ELF-1 (cell line): ENCODE measurements around the gene KATNAL2.

Experiments
- DNase-seq: peaks from one replicate; pipeline ENCODE4 v3.0.0-alpha.2; 2016; ENCODE audit warnings: low read depth, low spot score

KATNAL2 gene

GRCh38 chr18:47110492-47111274, 193.3 kb downstream of the KATNAL2 start:
- no peak for DNase-seq

- DNase-seq: no peak
These were observed 196.6 kb downstream of the KATNAL2 start for GRCh38 chr18:47113796-47114540.

DNA sequence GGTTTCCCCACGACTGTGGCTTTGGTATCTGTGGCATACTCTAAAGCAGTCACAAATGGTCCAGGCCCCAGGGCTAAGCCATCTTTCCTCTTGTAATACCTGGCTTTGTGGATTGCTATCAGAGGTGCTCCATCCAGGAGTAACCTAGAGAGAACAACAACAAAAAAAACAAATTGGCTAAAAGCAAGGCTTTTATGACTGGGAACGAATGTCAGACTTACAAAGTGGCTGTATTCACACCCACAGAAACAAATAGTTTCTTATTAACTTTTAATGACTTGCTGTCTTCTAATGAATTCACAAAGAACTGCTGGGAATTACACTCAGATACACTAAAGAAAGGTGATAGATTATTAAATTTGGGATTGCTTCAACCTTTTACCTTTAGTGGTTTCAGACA, 197.8 kb downstream of the KATNAL2 start:
- no peak for DNase-seq

- DNase-seq: no peak
These were observed 201.6 kb downstream of the KATNAL2 start for GRCh38 chr18:47118981-47119380.

- DNase-seq: no peak
These were observed 203.0 kb downstream of the KATNAL2 start for GRCh38 chr18:47120428-47120827.

GRCh38 chr18:47121146-47121545, 203.7 kb downstream of the KATNAL2 start:
- no peak for DNase-seq

- no peak for DNase-seq
These were observed 223.9 kb downstream of the KATNAL2 start for GRCh38 chr18:47141289-47141688.

DNA sequence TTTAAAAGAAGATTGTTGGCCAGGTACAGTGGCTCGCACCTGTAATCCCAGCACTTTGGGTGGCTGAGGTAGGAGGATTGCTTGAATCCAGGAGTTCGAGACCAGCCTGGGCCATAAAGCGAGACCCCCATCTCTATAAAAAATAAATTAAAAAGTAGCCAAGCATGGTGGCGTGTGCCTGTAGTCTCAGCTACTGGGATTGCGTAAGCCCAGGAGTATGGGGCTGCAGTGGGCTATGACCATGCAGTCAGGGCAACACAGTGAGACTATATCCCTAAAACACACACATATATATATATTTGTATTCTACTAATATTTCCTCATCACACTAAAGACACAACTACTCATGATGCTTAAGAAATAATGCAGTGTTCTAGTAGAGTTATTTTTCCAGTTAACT, 225.8 kb downstream of the KATNAL2 start:
- DNase-seq: no peak

DNA sequence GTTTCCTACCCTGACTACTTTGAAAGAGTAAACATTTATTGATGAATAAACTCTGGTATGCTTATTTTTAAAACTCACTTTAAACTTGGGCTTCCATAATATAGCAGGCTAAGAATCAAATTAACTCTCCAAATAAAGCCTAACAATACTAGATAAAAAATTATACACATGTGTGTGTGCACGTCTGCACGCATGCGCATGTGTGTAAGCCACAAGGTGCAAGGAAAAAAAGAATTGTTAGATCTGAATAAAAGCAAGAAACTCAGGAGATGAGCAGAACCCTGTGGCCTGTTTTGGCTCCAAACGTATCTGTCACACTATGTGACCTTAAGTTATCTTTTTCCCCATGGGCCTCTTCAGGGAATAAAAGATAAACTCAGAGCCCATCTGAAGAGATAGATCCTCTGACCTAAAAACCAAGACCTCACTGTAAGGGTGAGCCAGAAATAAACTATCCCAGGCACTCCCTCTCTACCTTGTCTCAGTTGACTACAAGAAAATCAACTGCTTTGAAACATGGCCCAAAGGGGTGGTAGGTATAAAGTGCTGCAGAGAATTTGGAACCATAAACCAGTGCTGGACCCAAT, 226.6 kb downstream of the KATNAL2 start:
- DNase-seq: no peak

- no peak for DNase-seq
These were observed 228.8 kb downstream of the KATNAL2 start for GRCh38 chr18:47146206-47146605.

- DNase-seq: no peak
These were observed 232.1 kb downstream of the KATNAL2 start for GRCh38 chr18:47149457-47150028.

- DNase-seq: peak; percentile 89
These were observed 232.8 kb downstream of the KATNAL2 start, which contains the start of gene HDHD2 for GRCh38 chr18:47150029-47150823. Gene HDHD2 (minus strand): TSS chr18:47150500. CDS start chr18:47136439, 14,061 bp downstream.

- DNase-seq: no peak
These were observed 233.5 kb downstream of the KATNAL2 start for GRCh38 chr18:47150824-47151366.

DNA sequence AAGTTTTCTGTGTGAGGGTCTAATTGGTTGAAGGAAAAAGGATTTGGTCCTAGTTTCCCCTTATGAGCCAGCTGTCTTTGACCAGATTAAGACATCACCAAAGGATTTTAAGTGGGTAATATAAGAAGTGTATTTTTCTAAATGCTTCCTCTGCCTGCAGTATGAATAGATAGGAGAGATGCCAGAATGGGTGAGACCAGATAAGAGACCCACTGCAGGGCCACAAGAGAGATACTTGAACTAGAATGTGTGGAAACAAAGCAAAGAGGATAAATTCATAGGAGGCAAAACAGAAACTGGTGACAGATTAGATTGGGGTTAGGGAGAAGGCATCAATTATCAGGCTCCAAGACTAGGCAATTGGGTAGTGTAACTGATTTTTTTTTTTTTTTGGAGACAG, 234.0 kb downstream of the KATNAL2 start:
- no peak for DNase-seq
